GM12892 (cell line): ENCODE data around the gene CCDC83.

Experiments
- POLR2A ChIP-seq: IDR thresholded peaks from 2 replicates; pipeline ENCODE4 v1.6.1; 2011; ENCODE audit warnings: low read depth, low read length, control low read depth
- POLR2AphosphoS5 ChIP-seq: IDR thresholded peaks from 2 replicates; pipeline ENCODE4 v1.6.1; 2011; ENCODE audit warnings: low read depth, low read length, control low read depth
- TAF1 ChIP-seq: IDR thresholded peaks from 2 replicates; pipeline ENCODE4 v1.6.1; 2011; ENCODE audit warnings: low read depth, mild to moderate bottlenecking, control low read depth, low read length, borderline replicate concordance

- TF ChIP-seq TAF1 (no peak), POLR2A (no peak), POLR2AphosphoS5 (no peak)
Measured at GRCh38 chr11:85960678-85961077, 105.5 kb downstream of the CCDC83 start.
